PC-9 (cell line): Measurements from ENCODE around the gene CACNA1H. TPM values are rescaled to one million over a fixed set of nuclear protein-coding genes. Genes with fewer than 3 reads are reported as not detected.

Source experiments
- BruUV-seq: library from RNA; stranded (reverse); fragments of 400-500 nt; replicated peaks from 2 replicates; lab custom pipeline; 2021; lab: Mats Ljungman, UMichigan
- CTCF ChIA-PET: fragments of 300-600 bp; sonication (Branson Sonifier 250); formaldehyde crosslinking; loops from one replicate; lab custom pipeline; 2022; ENCODE audit warnings: antibody characterized with exemption; lab: Charles Lee
- POLR2A ChIA-PET: fragments of 300-600 bp; sonication (Branson Sonifier 250); formaldehyde crosslinking; loops from one replicate; lab custom pipeline; 2022; ENCODE audit warnings: antibody characterized with exemption; ENCODE audit not compliant: unreplicated experiment; lab: Charles Lee
- DNase-seq, 2 experiments: peaks; one replicate each; pipeline versions ENCODE4 v3.0.0 to v3.0.0-alpha.2; 2015 to 2022; ENCODE audit warnings: mixed read lengths in 1 of 2
- H2AFZ ChIP-seq: fragments of 200-600 bp; sonication (generic); 2 replicates; pipeline ENCODE4 v1.8.1; 2017; ENCODE audit warnings: antibody characterized with exemption
- H3F3A ChIP-seq: fragments of 200-600 bp; sonication (generic); 2 replicates; pipeline ENCODE4 v1.8.1; 2017; ENCODE audit warnings: antibody characterized with exemption, mild to moderate bottlenecking, low read depth; ENCODE audit not compliant: insufficient read depth
- H3K27ac ChIP-seq: fragments of 200-600 bp; sonication (generic); 2 replicates; pipeline ENCODE4 v1.6.1; 2016; ENCODE audit warnings: mixed run types
- H3K27me3 ChIP-seq: fragments of 200-600 bp; sonication (generic); 2 replicates; pipeline ENCODE4 v1.6.1; 2016; ENCODE audit warnings: low read depth, mixed run types; ENCODE audit not compliant: insufficient read depth
- H3K36me3 ChIP-seq: fragments of 200-600 bp; sonication (generic); 2 replicates; pipeline ENCODE4 v1.6.1; 2016; ENCODE audit warnings: low read depth, mixed run types
- H3K4me1 ChIP-seq: fragments of 200-600 bp; sonication (generic); replicated peaks from 2 replicates; pipeline ENCODE4 v1.6.1; 2016; ENCODE audit warnings: mixed run types; ENCODE audit not compliant: insufficient read depth
- H3K4me2 ChIP-seq: fragments of 200-600 bp; sonication (generic); 2 replicates; pipeline ENCODE4 v1.6.1; 2017; ENCODE audit warnings: mixed run types
- H3K4me3 ChIP-seq: fragments of 200-600 bp; sonication (generic); 2 replicates; pipeline ENCODE4 v1.6.1; 2016; ENCODE audit warnings: mixed run types
- H3K79me2 ChIP-seq: fragments of 200-600 bp; sonication (generic); 2 replicates; pipeline ENCODE4 v1.6.1; 2017; ENCODE audit warnings: low read depth, mixed run types
- H3K9me2 ChIP-seq: fragments of 200-600 bp; sonication (generic); 2 replicates; pipeline ENCODE4 v1.8.1; 2017; ENCODE audit warnings: mild to moderate bottlenecking; ENCODE audit not compliant: insufficient read depth
- H3K9me3 ChIP-seq: fragments of 200-600 bp; sonication (generic); 2 replicates; pipeline ENCODE4 v1.8.1; 2016; ENCODE audit warnings: low read depth; ENCODE audit not compliant: insufficient read depth
- H4K20me1 ChIP-seq: fragments of 200-600 bp; sonication (generic); 2 replicates; pipeline ENCODE4 v1.8.1; 2017; ENCODE audit not compliant: insufficient read depth
- EZH2 ChIP-seq: fragments of 200-600 bp; sonication (generic); IDR thresholded peaks from 2 replicates; pipeline ENCODE4 v1.8.0; 2017; ENCODE audit warnings: antibody characterized with exemption, low read depth
- intact Hi-C: fragments of 100-400 bp; cut with micrococcal nuclease; formaldehyde crosslinking; loops from one replicate; pipeline ENCODE4 v1.10.0; 2022; ENCODE audit not compliant: unreplicated experiment
- total RNA-seq: library from RNA; stranded (reverse); gene quantifications from 2 replicates; pipeline ENCODE4 v1.2.3, GENCODE V29; 2021
- TF ChIP-seq, protein P1 (sequence below): fragments of 200-600 bp; sonication (generic); conservative IDR thresholded peaks from 2 replicates; pipeline ENCODE4 v1.6.1; 2017; ENCODE audit warnings: mixed run types, antibody characterized with exemption, mild to moderate bottlenecking, moderate library complexity

CACNA1H gene
- total RNA-seq, 1 experiment from 2014 or later, result not detected

DNA sequence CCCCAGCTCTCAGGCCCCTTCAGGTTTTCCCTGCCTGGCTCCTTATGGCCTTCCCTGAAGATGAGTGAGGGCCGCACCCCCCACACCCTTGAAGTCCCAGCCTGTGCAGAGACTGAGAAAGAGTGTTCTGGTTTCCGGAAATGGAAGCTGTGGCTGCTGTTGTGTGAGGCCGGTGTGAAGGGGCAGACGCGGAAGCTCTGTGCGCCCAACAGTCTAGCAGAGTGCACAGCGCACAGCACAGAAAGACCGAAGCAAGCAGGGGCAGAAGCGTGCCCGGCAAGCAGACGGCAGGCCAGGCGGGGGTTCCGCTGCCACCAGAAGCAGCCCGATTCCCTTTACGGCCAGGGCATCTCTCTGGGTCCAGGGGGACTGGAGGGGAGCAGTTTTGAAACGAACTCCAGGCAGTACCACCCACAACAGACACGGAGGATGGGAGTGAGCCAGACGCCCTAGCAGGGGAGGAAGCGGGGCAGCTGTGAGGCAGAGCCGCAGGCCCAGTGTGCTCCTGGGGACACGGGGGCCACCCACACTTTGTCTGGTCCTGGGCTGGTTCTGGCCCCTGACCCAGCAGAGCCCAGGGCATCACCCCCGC lies 55.4 kb downstream of the CACNA1H start:
- POLR2A ChIA-PET, result no interaction called here
- Histone ChIP-seq H3F3A (no peaks in the 10 kb centered on the region), H3K4me1 (no peaks in the 10 kb centered on the region), H2AFZ (no peak overlapping the region), H3K27ac (no peak overlapping the region), H4K20me1 (no peaks in the 10 kb centered on the region; the same call in 1 of the 2 replicates), H3K79me2 (no peaks in the 10 kb centered on the region), H3K4me2 (no peak overlapping the region), H3K4me3 (no peak overlapping the region), H3K27me3 (peaks cover 82% of the 10 kb centered on the region), H3K9me2 (no peaks in the 10 kb centered on the region), H3K9me3 (no peaks in the 10 kb centered on the region), H3K36me3 (no peaks in the 10 kb centered on the region)
- intact Hi-C loops, result no loop called here
- CTCF ChIA-PET, result no interaction called here
- BruUV-seq, result no TSS peak
- DNase-seq, result no peak
- TF ChIP-seq EZH2, result no peak
- TF ChIP-seq, protein P1, sequence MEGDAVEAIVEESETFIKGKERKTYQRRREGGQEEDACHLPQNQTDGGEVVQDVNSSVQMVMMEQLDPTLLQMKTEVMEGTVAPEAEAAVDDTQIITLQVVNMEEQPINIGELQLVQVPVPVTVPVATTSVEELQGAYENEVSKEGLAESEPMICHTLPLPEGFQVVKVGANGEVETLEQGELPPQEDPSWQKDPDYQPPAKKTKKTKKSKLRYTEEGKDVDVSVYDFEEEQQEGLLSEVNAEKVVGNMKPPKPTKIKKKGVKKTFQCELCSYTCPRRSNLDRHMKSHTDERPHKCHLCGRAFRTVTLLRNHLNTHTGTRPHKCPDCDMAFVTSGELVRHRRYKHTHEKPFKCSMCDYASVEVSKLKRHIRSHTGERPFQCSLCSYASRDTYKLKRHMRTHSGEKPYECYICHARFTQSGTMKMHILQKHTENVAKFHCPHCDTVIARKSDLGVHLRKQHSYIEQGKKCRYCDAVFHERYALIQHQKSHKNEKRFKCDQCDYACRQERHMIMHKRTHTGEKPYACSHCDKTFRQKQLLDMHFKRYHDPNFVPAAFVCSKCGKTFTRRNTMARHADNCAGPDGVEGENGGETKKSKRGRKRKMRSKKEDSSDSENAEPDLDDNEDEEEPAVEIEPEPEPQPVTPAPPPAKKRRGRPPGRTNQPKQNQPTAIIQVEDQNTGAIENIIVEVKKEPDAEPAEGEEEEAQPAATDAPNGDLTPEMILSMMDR, result no peak

- DNase-seq, result no peak
- Histone ChIP-seq H3K27me3 (peaks cover 82% of the 10 kb centered on the region), H3K9me2 (no peaks in the 10 kb centered on the region), H3K4me1 (no peaks in the 10 kb centered on the region), H3K79me2 (no peaks in the 10 kb centered on the region), H3F3A (no peaks in the 10 kb centered on the region), H2AFZ (no peak overlapping the region), H3K36me3 (no peaks in the 10 kb centered on the region), H4K20me1 (no peaks in the 10 kb centered on the region; the same call in 1 of the 2 replicates), H3K27ac (no peak overlapping the region), H3K4me3 (no peak overlapping the region), H3K4me2 (no peak overlapping the region), H3K9me3 (no peaks in the 10 kb centered on the region)
- intact Hi-C loops, result no loop called here
- CTCF ChIA-PET, result no interaction called here
- no peak for TF ChIP-seq EZH2
- TF ChIP-seq, protein P1, result no peak
- POLR2A ChIA-PET, result no interaction called here
- no TSS peak for BruUV-seq
Measured at GRCh38 chr16:1209081-1209480, 56.2 kb downstream of the CACNA1H start.

- Histone ChIP-seq H3K36me3 (no peaks in the 10 kb centered on the region), H3K9me2 (no peaks in the 10 kb centered on the region), H2AFZ (no peak overlapping the region), H3K4me2 (no peak overlapping the region), H4K20me1 (no peaks in the 10 kb centered on the region), H3K9me3 (no peaks in the 10 kb centered on the region), H3K4me1 (no peaks in the 10 kb centered on the region), H3K27ac (no peak overlapping the region), H3F3A (no peaks in the 10 kb centered on the region), H3K27me3 (peaks cover 84% of the 10 kb centered on the region), H3K79me2 (no peaks in the 10 kb centered on the region), H3K4me3 (no peak overlapping the region)
- intact Hi-C loops, result no loop called here
- DNase-seq, result no peak
- CTCF ChIA-PET, result no interaction called here
- BruUV-seq, result no TSS peak
- POLR2A ChIA-PET, result no interaction called here
- TF ChIP-seq EZH2, result no peak
- TF ChIP-seq, protein P1, result no peak
Measured at GRCh38 chr16:1210461-1210860, 57.6 kb downstream of the CACNA1H start.
